HG03460 (cell line): ENCODE measurements around the gene RAB10.
"Not testable (repeated sequence)": the region's sequence is repeated elsewhere in the genome, so short reads cannot be mapped to it uniquely, and the experiment has no call there.

Experiments used
- ATAC-seq: cut with Tn5 transposase; IDR thresholded peaks from one replicate; pipeline ENCODE4 v1.9.1; 2021; ENCODE audit not compliant: unreplicated experiment

The RAB10 gene

DNA sequence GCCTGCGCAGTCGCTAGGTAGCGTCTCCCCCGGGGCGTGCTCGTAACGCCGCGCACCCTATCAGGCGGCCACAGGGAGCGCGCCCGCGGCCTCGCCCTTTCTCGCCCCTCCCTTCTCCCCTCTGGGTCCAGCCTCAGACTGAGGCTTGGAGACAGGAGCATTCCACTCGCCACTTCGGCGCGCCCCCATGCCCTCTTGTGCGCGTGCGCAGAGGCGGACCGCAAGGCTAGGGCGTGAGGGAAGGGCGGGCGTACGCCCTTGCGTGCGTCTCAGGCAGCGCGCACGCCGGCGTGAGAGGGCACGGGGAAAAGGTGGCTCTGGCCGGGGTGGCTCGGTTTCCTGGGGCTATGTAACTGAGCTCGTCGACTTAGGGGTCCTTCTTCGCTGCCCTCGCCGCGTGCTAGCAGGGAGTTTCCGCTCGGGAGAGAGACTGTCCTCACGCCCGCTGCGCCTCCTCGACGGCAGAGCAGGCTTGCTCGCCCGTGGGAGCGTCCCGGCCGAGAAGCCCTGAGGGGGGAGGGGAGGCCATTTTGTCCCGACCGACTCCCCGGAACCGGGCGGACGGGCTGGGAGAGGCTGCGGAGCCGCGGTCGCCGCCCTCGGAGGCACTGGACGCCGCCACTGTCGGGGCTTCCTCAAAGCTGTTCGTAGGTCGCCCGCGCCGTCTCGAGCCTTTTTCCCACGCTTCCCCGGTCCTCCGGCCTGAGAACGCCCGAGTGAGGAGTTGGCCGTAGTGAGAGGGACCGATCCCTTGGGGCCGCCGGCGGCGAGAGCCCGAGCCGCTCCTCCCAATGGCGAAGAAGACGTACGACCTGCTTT lies at the start of gene RAB10:
Gene RAB10 (plus strand): TSS at position 267 of the 819 bp plus-strand sequence. CDS start 525 bp downstream, at position 792.
- ATAC-seq, result peak; percentile 83

DNA sequence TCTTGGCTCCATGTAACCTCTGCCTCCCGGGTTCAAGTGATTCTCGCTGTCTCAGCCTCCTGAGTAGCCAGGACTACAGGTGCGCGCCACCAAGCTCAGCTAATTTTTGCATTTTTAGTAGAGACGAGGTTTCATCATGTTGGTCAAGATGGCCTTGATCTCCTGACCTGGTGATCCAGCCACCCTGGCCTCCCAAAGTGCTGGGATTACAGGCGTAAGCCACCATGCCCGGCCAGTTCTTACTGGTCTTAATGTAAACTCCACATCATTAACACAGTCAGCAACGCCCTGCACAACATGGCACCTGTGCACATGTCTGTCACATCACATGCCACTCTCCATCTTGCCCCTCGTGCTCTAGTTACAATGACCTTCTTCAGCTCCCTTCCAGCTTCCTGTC lies 45.8 kb upstream of the RAB10 start:
- ATAC-seq, result no peak

DNA sequence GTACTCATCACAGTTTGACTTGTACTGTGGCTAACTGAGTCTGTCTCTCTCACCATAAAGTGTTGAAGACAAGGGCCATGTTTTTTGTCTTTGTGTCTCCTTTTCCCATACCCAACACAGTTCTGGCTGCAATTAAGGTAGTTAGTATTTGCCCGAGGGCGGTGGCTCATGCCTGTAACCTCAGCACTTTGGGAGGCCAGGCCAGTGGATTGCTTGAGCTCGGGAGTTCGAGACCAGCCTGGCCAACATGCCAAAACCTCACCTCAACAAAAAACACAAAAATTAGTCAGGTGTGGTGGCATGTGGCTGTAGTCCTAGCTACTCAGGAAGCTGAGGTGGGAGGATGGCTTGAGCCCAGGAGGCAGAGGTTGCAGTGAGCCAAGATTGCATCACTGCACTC lies 44.7 kb upstream of the RAB10 start:
- no peak for ATAC-seq

DNA sequence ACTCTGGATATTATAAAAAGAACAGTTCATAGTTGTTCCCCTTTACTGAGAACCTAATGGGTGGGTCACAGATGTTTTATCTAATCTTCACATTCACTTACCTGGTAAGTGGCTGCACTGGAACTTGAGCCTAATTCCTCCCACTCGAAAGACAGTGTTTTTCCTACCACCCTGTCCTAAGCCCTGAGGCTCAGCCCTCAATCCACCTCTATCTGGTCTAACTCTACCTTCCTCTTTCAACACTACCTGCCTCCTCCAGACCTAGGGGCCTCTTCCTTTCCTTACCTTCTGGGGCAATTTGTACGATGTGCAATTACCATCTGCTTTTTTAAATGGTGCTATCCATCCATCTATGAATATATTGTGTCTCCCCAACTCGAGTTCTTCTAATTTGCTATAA lies 41.9 kb upstream of the RAB10 start:
- no peak for ATAC-seq

DNA sequence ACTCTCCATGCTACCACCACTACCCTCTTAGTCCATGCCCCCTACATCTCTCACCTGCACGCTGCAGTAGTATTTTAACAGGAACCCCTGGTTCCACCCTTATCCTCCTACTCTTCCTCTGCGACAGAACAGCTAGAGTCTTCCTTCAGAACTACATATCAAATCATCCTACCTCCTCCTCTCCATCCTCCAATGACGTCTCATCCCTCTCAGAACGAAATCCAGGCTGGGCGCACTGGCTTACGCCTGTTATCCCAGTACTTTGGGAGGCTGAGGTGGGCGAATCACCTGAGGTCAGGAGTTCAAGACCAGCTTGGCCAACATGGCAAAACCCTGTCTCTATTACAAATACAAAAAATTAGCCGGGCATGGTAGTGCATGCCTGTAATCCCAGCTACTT lies 41.3 kb upstream of the RAB10 start:
- ATAC-seq, result no peak

DNA sequence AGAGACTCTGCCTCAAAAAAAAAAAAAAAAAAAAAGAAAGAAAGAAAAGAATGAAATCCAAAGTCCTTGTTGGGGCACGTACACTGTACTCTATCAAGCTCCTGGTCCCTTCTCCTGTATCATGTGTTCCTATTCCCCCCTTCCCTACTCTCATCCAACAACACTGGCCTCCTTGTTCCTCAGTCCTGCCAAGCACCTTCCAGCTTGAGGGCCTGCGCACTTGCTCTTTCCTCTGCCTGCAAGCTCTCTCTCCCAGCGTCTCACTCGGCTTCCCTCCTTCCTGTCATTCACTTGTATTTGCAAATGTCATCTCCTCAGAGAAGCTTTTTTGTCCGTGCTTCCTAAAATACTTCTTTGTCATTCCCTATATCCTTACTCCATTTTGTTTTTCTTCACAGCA lies 40.8 kb upstream of the RAB10 start:
- ATAC-seq, result no peak

DNA sequence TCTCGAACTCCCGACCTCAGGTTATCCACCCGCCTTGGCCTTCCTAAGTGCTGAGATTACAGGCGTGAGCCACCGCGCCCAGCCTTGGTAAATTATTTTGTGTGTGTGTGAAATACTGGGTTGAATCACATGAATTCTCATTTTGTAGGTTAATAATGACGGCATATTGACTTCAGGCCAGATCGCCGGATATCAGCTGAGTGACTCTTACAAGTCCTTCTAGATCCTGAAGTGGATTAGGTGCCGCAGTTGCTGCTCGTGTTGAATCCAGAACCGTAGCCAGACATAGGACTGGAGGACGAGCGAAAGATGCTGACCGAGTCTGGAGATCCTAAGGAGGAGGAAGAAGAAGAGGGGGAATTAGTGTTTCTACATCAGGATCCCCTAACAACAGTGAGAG lies 39.4 kb upstream of the RAB10 start:
- no peak for ATAC-seq

DNA sequence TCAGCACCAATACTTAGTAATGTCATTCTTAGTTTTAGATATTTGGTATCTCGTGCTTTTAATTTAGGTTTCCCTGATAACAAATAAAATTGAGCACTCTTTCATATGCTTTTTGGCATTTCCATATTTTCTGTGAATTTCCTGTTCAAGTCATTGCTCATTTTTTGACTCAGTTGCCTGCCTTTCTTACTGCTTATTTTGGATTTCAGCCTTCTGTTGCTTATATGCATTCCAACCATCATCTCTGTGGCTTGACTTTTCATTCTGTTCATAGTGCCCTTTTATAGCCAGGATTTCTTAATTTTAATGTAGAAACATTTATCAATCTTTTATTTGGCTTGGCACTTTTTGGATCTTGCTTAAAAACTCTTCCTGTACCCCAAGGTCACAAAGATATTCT lies 37.0 kb upstream of the RAB10 start:
- no peak for ATAC-seq

DNA sequence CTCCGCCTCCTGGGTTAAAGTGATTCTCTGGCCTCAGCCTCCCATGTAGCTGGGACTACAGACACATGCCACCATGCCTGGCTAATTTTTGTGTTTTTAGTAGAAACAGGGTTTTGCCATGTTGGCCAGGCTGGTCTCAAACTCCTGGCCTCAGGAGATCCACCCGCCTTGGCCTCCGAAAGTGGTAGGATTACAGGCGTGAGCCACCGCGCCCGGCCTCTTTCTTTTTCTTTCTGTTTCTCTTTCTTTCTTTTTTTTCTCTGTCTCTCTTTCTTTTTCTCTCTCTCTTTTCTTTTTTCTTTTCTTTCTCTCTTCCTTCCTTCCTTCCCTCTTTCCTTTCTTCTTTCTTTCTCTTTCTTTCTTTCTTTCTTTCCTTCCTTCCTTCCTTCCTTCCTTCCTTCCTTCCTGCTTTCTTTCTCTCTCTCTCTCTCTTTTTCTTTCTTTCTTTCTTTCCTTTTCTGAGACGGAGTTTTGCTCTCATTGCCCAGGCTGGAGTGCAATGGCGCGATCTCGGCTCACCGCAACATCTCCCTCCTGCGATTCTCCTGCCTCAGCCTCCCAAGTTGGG lies 35.0 kb upstream of the RAB10 start:
- not testable (repeated sequence) for ATAC-seq

DNA sequence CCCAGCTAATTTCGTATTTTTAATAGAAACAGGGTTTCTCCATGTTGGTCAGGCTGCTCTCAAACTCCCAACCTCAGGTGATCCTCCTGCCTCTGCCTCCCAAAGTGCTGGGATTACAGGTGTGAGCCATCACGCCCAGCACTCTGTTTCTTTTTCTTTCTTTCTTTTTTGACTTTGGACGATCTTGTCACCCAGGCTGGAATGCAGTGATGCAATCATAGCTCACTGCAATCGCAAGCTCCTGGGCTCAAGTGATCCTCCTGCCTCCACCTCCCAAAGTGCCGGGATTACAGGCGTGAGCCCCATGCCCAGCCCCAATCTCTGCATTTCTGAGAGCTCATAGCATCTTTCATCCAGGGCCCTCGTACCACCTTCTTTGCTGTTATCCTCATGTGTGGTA lies 34.5 kb upstream of the RAB10 start:
- not testable (repeated sequence) for ATAC-seq

DNA sequence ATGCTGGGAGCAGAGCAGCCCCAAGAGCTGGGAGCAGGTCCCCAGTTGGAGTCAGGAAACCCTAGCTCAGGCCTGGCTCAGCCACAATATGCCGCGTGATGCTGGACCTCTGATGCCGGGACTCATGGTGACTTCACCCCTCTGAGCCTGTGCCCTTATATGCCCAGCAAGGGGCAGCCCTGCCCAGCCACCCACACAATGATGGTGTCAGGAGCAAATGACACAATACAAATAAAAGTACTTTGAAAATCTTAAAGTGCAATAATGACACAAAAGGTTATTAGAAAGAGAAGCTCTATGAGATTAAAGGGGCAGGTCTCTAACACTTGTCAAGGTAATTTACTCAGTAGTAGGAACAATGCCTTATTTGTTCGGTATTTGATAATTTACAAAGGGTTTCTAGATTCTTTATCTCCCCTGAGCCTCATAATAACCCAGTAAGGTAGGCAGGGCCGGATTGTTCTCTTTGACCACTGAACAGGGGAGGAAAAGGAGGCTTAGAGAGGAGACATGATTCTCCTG lies 33.3 kb upstream of the RAB10 start:
- no peak for ATAC-seq

DNA sequence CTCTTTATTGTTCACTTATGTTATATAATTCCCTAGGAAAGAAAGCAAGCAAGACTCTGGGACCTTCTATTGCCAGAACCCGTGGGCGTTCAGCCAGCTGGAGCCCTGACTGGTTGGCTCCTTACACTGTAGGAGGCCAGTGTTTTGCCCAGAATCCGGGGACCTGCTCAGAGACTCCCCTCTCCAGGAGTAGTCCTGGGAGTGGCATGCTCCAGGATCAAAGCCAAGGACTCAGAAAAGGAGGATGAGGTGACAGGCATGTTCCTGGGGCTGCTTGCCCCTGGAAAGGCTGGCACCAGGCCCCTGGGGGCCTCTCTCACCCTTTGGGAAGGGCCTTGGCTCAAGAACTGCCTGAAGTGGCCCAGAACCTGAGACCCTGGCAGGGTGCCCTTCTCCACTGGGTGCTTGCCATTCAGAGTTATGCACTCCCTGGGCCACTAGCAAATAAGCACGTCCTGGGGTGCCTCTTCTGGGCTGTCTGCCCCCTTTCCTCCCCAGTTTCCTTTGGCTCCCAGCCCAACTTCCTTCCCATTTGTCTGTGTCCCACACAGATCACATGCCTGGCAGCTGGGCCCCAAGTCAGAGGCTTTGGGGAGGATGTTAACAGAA lies 32.0 kb upstream of the RAB10 start:
- no peak for ATAC-seq

DNA sequence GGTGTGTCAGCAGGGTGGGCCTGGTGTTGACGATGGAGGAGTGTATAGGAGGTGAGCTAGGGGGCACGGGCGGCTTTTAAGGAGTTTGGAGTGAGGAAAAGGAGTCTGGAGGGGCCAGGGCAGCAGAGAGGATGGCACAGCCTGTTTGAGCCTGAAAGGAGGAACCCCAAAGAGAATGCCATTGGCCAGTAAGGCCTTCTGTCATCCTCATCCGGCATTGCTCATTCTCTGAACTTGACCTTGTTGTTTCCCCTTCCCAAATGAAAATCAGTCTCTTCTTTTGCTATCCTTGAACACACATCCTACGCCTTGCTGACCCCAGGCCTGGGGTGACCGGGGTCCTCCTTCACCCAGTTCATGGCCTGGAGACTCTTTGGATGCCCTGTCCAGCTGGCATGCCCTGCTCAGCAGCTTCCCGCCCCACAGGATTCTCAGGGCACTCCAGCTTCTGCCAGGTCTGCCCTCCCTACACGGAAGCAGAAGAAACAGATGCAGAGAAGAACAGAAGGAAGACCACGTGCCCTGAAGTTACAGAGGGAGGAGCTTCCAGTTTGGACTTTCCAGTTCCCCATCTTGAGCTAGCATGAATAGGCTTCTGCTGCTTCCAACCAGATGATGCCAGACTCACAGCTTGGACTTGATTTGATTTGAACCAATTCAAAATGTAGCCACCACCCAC lies 31.1 kb upstream of the RAB10 start:
- no peak for ATAC-seq

DNA sequence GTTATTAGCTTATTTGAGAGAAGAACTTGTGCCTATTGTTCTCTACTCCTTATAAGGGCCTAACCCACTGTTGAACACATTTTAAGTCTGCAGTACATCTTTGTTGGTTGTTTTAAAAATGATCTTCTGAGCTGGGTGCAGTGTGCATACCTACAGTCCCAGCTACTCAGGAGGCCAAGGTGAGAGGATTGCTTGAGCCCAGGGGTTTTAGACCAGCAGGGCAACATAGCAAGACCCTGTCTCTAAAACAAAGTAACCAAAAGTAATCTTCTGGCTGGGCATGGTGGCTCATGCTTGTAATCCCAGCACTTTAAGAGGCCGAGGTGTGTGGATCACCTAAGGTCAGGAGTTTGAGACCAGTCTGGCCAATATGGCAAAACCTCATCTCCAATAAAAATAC lies 25.8 kb upstream of the RAB10 start:
- no peak for ATAC-seq

DNA sequence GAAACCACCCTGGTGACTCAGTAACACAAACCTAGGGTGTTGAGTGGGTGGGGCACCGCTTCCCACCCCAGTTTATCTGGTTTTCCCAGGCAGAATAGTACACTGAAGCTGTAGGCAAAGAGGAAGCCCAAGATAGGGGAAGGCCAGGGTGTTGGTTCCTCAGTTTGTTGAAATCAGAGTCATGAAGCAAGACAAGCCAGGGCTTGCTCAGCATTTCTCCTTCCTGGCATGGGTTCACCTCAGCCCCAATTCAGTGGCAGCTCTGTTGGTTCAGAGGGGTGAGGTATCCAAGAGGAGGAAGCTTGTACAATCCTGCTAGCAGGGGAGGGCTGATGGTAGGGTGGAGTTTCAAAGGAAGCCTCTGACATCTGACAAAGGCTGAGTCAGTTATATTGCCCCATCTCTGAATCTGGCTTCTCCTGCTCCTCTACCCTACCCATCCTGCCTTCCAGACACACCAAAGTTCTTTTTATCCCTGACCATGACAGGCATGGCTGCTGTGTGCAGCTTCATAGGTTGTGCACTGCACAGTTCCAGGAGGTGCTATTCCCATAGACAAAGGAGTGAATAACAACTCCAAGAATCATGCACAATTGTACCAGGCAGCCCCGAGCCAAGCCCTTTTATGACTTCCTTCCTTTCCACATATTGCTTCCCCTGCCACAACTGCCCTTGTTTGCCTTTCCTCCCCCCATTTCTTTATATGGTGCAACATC lies 24.9 kb upstream of the RAB10 start:
- no peak for ATAC-seq

DNA sequence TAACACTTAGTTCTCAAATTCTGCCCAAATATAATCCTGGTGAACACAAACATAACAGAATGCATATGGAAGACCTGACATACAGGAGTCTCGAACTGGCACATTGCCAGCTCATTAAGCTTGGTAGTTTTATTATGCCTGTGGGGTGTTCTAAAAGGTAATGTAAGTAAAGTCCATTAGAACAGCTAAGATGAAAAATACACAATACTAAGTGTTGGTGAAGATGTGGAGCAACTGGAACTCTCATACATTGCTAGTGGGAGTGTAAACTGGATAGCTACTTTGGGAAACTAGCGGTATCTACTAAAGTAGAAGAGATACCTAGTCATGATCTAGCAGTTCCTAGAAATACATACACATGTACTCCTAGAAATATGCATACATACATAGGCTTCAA lies 24.3 kb upstream of the RAB10 start:
- no peak for ATAC-seq

DNA sequence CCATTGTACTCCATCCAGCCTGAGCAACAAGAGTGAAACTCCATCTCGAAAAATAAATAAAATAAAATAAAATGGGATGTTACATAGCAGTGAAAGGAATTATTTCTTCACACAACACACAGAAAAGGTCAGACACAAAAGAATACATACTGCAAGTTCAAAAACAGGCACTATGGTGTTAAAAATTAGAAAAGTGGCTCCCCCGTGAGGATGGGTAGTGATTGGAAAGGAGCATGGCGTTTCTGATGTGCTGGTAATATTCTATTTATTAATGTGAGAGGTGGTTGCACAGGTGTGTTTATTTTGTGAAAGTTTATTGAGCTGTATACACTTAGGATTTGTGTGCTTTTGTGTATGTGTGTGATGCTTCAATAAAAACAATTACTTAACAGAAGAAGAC lies 22.9 kb upstream of the RAB10 start:
- no peak for ATAC-seq

DNA sequence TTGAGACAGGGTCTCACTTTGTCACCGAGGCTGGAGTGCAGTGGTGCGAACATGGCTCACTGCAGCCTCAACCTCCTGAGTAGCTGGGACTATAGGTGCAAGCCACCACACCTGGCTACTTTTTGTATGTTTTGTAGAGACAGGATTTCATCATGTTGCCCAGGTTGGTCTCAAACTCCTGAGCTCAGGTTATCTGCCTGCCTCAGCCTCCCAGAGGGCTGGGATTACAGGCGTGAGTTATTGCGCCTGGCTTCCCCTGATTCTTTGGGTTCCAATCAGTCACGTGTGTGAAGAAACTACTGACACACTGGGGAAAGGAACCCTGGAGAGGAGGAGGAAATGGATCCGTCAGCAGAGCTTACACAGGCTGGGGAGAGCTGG lies 22.3 kb upstream of the RAB10 start:
- ATAC-seq, result no peak

DNA sequence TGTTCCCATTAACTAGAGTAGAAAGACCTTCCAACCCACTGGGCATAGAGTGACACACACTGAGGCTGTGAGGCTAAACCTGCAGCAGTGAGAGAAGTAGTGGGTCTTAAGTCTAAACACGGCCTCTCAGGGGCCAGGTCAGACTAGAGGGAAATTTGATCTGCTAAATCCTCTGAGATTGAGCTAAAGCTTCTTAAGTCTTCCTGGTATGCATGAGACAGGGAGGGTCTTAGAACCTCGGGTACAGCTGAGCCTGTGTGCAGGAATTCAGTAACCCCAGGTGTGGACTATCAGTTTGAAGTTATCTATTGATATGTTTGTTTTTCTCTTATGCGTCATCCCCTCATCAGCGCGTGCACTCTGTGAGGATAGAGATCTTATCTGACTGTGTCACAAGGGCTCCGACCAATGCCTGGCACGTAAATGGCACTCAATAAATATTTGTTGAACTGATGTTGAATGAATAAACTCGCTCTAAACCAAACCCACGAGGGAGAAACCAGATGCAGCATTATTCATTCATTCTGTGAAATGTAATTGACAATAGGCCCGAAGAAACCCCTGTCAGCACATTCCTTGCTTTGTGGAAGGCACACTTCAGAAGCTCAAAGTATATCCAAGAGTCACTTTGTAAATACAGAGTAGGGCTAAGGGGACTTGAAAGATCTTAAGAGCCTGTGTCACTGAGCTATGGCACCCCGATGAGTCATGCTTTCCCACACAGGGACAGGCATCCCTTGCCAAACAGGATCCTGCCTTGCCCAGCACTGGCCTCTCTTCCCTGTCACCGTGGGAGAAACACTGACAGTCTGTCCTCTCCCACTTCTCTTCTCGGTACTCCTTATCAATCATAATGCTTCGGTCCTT lies 21.7 kb upstream of the RAB10 start:
- no peak for ATAC-seq

DNA sequence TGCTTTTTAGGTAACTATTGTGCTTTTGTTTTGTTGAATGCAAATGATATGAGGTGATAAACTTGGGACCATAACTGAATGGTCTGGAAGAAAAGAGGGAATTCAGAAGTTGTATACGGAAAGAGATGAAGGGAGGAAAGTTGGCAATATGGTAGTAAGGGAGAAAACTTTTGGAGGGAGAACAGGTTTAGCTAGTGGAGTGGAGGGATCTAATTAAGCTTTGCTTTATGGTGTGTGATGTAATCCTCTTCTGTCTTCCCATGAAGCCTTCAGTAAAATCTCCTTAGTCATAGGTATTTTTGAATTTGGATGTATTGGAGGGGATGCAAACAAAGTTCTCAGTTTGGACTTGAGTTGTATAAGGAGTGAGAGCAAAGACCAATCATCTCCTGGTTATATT lies 20.2 kb upstream of the RAB10 start:
- ATAC-seq, result no peak
